Measurements from ENCODE around the gene TENT4B.

DNA sequence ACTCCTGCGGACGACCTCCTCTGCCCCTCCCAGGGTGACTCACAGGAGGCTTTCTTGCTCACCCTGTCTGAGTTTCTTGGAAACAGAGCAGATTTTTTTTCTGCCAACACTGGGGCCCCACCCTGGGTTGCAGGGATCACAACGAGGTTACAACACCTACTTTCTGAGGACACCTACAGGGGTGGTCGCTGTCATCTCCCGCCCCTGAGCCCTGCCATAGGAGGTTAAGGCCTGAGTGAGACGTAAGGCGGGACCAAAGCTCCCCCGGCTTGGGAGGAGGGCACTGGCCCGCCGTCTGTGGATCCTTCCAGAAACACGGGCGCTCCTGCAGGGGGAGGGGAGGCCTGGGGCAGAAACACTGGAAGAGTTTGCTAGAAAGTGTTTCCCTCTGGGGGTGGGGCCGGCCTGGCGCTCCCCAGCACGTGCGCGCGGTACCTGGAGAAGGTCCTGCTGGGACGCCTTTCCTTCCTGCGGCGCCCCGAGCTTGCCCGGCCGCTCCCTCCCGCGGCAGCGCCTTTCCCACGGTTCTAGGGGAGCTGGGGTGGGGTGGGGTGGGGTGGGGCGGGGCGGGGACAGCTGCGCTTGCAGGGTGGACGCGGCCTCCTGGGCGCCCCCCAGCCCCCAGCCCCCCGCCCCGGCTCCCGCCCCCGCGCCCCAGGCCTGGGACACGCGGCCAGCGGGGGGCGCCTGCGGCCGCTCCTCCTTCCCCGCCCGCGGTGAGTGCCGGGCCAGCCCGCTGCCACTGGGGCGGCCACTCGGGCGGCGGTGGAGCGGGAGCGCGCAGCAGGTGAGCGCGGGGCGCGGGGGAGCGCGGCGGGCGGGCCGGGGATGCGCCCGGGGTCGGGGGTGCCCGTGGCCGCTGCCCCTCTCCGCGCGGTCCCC is 92.6 kb downstream of the TENT4B start:
- TF ChIP-seq, protein P1, sequence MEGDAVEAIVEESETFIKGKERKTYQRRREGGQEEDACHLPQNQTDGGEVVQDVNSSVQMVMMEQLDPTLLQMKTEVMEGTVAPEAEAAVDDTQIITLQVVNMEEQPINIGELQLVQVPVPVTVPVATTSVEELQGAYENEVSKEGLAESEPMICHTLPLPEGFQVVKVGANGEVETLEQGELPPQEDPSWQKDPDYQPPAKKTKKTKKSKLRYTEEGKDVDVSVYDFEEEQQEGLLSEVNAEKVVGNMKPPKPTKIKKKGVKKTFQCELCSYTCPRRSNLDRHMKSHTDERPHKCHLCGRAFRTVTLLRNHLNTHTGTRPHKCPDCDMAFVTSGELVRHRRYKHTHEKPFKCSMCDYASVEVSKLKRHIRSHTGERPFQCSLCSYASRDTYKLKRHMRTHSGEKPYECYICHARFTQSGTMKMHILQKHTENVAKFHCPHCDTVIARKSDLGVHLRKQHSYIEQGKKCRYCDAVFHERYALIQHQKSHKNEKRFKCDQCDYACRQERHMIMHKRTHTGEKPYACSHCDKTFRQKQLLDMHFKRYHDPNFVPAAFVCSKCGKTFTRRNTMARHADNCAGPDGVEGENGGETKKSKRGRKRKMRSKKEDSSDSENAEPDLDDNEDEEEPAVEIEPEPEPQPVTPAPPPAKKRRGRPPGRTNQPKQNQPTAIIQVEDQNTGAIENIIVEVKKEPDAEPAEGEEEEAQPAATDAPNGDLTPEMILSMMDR (IDR thresholded peaks at IDR 0.05 in 2 of 3, conservative IDR thresholded peaks at IDR 0.05 in 1 of 3; ENCODE audit: borderline replicate concordance in 1 of 3, insufficient read depth in 1 of 3, low read depth in 2 of 3, low read length in 2 of 3) = no peak
- no peak for TF ChIP-seq SRF (IDR thresholded peaks at IDR 0.05; ENCODE audit: low read depth)
- TF ChIP-seq POLR2AphosphoS5 (IDR thresholded peaks at IDR 0.05; ENCODE audit: low read depth, low read length) = peak; percentile 44; the same call in 1 of the 2 replicates
- TF ChIP-seq EZH2phosphoT487 (IDR thresholded peaks at IDR 0.05; ENCODE audit: borderline replicate concordance) = no peak
- TF ChIP-seq SIN3A (IDR thresholded peaks at IDR 0.05; ENCODE audit: low read depth) = no peak
- no peak for TF ChIP-seq POLR2A (IDR thresholded peaks at IDR 0.05; ENCODE audit: borderline replicate concordance, extremely low read depth, insufficient read depth, insufficient read length)
- TF ChIP-seq, protein P2, sequence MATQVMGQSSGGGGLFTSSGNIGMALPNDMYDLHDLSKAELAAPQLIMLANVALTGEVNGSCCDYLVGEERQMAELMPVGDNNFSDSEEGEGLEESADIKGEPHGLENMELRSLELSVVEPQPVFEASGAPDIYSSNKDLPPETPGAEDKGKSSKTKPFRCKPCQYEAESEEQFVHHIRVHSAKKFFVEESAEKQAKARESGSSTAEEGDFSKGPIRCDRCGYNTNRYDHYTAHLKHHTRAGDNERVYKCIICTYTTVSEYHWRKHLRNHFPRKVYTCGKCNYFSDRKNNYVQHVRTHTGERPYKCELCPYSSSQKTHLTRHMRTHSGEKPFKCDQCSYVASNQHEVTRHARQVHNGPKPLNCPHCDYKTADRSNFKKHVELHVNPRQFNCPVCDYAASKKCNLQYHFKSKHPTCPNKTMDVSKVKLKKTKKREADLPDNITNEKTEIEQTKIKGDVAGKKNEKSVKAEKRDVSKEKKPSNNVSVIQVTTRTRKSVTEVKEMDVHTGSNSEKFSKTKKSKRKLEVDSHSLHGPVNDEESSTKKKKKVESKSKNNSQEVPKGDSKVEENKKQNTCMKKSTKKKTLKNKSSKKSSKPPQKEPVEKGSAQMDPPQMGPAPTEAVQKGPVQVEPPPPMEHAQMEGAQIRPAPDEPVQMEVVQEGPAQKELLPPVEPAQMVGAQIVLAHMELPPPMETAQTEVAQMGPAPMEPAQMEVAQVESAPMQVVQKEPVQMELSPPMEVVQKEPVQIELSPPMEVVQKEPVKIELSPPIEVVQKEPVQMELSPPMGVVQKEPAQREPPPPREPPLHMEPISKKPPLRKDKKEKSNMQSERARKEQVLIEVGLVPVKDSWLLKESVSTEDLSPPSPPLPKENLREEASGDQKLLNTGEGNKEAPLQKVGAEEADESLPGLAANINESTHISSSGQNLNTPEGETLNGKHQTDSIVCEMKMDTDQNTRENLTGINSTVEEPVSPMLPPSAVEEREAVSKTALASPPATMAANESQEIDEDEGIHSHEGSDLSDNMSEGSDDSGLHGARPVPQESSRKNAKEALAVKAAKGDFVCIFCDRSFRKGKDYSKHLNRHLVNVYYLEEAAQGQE (IDR thresholded peaks at IDR 0.05; ENCODE audit: low read depth) = no peak
- TF ChIP-seq FOSL1 (IDR thresholded peaks at IDR 0.05; ENCODE audit: low read depth) = peak; percentile 39; the same call in 1 of the 2 replicates

All from HCT116 (cell line).